ENCODE results near the gene SLC12A8. TPM values are rescaled to one million over a fixed set of nuclear protein-coding genes. Genes with fewer than 3 reads are reported as not detected.
A peak's percentile ranks its signal among the peaks of the same experiment; 100 is the strongest.

SLC12A8 gene
- polyA plus RNA-seq, 1 donor, result 21.6 TPM

GRCh38 chr3:125239266-125239665, 26.7 kb upstream of the SLC12A8 start:
- Histone ChIP-seq H3K27ac (ENCODE audit: low read length) (no peak overlapping the region), H3K27me3 (ENCODE audit: control insufficient read depth, insufficient read depth, low read length) (no peaks in the 10 kb centered on the region), H3K4me3 (ENCODE audit: low read length) (no peak overlapping the region), H3K9me3 (ENCODE audit: control insufficient read depth, low read depth, low read length) (no peaks in the 10 kb centered on the region), H3K36me3 (ENCODE audit: control insufficient read depth, insufficient read depth, low read length) (peaks cover 11% of the 10 kb centered on the region), H3K4me1 (ENCODE audit: control insufficient read depth, insufficient read depth, low read length) (no peaks in the 10 kb centered on the region)
- DNase-seq, result no peak
- 60% methylated on average over 1 of the region's 3 CpGs for WGBS (ENCODE audit: insufficient coverage, low lambda C conversion rate)

DNA sequence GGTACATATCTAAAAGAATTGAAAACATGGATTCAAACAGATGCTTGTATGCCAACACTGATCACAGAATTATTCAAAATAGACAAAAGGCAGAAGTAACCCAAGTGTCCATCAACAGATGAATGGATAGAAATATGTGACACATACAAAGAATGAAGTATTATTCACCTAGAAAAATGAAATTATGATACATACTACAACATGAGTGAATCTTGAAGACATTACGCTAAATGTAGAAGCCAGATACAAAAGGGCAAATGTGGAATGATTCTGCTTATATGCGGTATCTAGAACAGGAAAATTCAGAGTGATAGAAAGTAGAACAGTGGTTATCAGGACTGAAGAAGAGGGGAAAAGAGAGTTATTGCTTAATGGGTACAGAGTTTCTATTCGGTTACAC, 26.2 kb upstream of the SLC12A8 start:
- H3K27ac ChIP-seq (ENCODE audit: low read length), result no peak overlapping the region
- H3K4me3 ChIP-seq (ENCODE audit: low read length), result no peak overlapping the region
- no peaks in the 10 kb centered on the region for H3K4me1 ChIP-seq (ENCODE audit: control insufficient read depth, insufficient read depth, low read length)
- no peaks in the 10 kb centered on the region for H3K9me3 ChIP-seq (ENCODE audit: control insufficient read depth, low read depth, low read length)
- DNase-seq, result no peak
- H3K27me3 ChIP-seq (ENCODE audit: control insufficient read depth, insufficient read depth, low read length), result no peaks in the 10 kb centered on the region
- H3K36me3 ChIP-seq (ENCODE audit: control insufficient read depth, insufficient read depth, low read length), result peaks cover 11% of the 10 kb centered on the region
- 75% methylated on average over 1 of the region's 3 CpGs for WGBS (ENCODE audit: insufficient coverage, low lambda C conversion rate)

- Histone ChIP-seq H3K27me3 (ENCODE audit: control insufficient read depth, insufficient read depth, low read length) (no peaks in the 10 kb centered on the region), H3K9me3 (ENCODE audit: control insufficient read depth, low read depth, low read length) (no peaks in the 10 kb centered on the region), H3K36me3 (ENCODE audit: control insufficient read depth, insufficient read depth, low read length) (peaks cover 22% of the 10 kb centered on the region), H3K27ac (ENCODE audit: low read length) (no peak overlapping the region), H3K4me1 (ENCODE audit: control insufficient read depth, insufficient read depth, low read length) (no peaks in the 10 kb centered on the region), H3K4me3 (ENCODE audit: low read length) (no peak overlapping the region)
- no CpG with 5 or more reads among the region's 6 CpGs for WGBS (ENCODE audit: insufficient coverage, low lambda C conversion rate)
- no peak for DNase-seq
These were observed 23.9 kb upstream of the SLC12A8 start for GRCh38 chr3:125236331-125236903.

DNA sequence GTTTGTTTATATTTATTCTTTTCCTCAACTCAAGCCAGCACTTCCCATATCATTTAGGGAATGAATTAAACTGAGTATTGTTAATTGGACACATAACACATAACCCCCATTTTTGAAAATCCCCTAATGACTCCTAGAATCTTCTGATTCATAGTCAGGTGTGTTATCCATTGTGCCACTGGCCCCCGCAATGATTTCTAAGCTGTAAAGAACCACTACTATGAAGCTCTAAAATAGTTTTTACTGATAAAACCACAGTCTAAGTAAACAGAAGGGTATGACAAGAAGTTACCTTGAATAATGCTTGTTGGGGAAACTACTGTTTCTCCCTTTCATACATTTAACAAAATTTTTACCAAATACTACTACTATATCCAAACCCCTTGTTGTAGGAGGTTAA, 22.3 kb upstream of the SLC12A8 start:
- no peak overlapping the region for H3K27ac ChIP-seq (ENCODE audit: low read length)
- H3K4me1 ChIP-seq (ENCODE audit: control insufficient read depth, insufficient read depth, low read length), result no peaks in the 10 kb centered on the region
- no peak for DNase-seq
- H3K27me3 ChIP-seq (ENCODE audit: control insufficient read depth, insufficient read depth, low read length), result no peaks in the 10 kb centered on the region
- peaks cover 19% of the 10 kb centered on the region for H3K36me3 ChIP-seq (ENCODE audit: control insufficient read depth, insufficient read depth, low read length)
- no CpG with 5 or more reads among the region's 1 CpG for WGBS (ENCODE audit: insufficient coverage, low lambda C conversion rate)
- no peaks in the 10 kb centered on the region for H3K9me3 ChIP-seq (ENCODE audit: control insufficient read depth, low read depth, low read length)
- no peak overlapping the region for H3K4me3 ChIP-seq (ENCODE audit: low read length)

- H3K9me3 ChIP-seq (ENCODE audit: control insufficient read depth, low read depth, low read length), result no peaks in the 10 kb centered on the region
- H3K36me3 ChIP-seq (ENCODE audit: control insufficient read depth, insufficient read depth, low read length), result peaks cover 19% of the 10 kb centered on the region
- H3K4me3 ChIP-seq (ENCODE audit: low read length), result no peak overlapping the region
- H3K4me1 ChIP-seq (ENCODE audit: control insufficient read depth, insufficient read depth, low read length), result no peaks in the 10 kb centered on the region
- H3K27ac ChIP-seq (ENCODE audit: low read length), result no peak overlapping the region
- H3K27me3 ChIP-seq (ENCODE audit: control insufficient read depth, insufficient read depth, low read length), result no peaks in the 10 kb centered on the region
- DNase-seq, result no peak
- no CpG with 5 or more reads among the region's 3 CpGs for WGBS (ENCODE audit: insufficient coverage, low lambda C conversion rate)
These were observed 19.9 kb upstream of the SLC12A8 start for GRCh38 chr3:125232401-125232800.

DNA sequence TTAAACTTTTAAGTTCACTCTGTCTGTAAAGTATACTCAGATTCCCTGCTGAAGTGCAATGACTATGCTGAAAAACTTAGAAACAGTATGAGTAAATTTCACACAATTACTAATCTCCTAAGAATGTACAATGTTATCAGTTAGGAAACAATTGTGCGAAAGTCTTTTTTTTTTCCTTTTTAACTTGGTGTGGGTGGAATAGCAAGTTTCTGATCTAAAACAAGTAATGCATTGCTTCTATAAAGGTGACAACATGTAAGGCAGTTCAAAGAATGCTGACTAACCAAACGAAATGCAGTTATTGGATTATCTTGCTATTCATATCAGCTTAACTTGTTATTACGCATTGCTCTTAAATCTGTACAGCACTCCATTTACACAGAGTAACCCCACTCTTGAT, 19.3 kb upstream of the SLC12A8 start:
- 83% methylated on average over 1 of the region's 3 CpGs for WGBS (ENCODE audit: insufficient coverage, low lambda C conversion rate)
- H3K4me1 ChIP-seq (ENCODE audit: control insufficient read depth, insufficient read depth, low read length), result no peaks in the 10 kb centered on the region
- DNase-seq, result no peak
- H3K4me3 ChIP-seq (ENCODE audit: low read length), result no peak overlapping the region
- H3K9me3 ChIP-seq (ENCODE audit: control insufficient read depth, low read depth, low read length), result no peaks in the 10 kb centered on the region
- peaks cover 16% of the 10 kb centered on the region for H3K36me3 ChIP-seq (ENCODE audit: control insufficient read depth, insufficient read depth, low read length)
- no peaks in the 10 kb centered on the region for H3K27me3 ChIP-seq (ENCODE audit: control insufficient read depth, insufficient read depth, low read length)
- H3K27ac ChIP-seq (ENCODE audit: low read length), result no peak overlapping the region

DNA sequence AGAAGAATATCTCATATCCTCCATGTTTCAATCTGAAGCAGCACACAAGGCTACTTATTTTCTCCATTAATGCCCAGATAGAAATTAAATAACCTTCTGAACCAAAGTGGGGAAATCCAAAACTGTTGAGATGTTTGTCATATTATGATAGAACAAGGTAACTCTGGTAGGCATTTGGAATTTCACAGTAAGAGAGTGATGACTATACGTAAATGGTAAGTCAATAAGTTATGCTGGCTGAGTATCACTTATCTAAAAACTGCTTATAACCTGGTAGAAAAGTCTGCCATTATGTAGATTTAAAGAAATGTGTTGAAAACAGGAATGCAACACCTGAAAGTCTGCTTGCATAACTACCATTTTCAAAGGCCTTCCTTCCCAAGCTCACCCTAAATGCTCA, 17.2 kb upstream of the SLC12A8 start:
- H3K4me3 ChIP-seq (ENCODE audit: low read length), result no peak overlapping the region
- H3K27me3 ChIP-seq (ENCODE audit: control insufficient read depth, insufficient read depth, low read length), result no peaks in the 10 kb centered on the region
- peaks cover 16% of the 10 kb centered on the region for H3K36me3 ChIP-seq (ENCODE audit: control insufficient read depth, insufficient read depth, low read length)
- no peaks in the 10 kb centered on the region for H3K4me1 ChIP-seq (ENCODE audit: control insufficient read depth, insufficient read depth, low read length)
- DNase-seq, result no peak
- H3K9me3 ChIP-seq (ENCODE audit: control insufficient read depth, low read depth, low read length), result no peaks in the 10 kb centered on the region
- no peak overlapping the region for H3K27ac ChIP-seq (ENCODE audit: low read length)
- WGBS (ENCODE audit: insufficient coverage, low lambda C conversion rate), result 100% methylated on average over 1 of the region's 1 CpG

DNA sequence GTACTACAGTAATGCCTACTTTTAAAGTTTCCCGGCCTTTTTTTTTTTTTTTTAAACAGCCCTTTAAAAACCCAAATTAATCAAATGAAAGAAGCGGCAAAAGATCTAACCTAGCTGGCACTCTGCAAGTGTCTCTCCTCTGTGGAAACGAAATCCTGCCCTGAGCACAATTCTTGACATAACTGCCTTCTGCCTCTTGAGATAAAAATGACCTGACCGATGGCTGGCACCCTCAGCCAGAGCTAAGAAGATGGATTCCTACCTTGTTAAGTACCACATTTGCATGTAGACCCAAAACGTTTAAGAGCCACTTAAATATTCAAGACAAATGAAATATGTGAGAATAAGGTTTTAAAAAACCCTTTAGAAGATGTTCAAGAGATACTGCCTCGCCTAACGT, 16.6 kb upstream of the SLC12A8 start:
- no peak for DNase-seq
- 100% methylated on average over 2 of the region's 7 CpGs for WGBS (ENCODE audit: insufficient coverage, low lambda C conversion rate)
- H3K9me3 ChIP-seq (ENCODE audit: control insufficient read depth, low read depth, low read length), result no peaks in the 10 kb centered on the region
- H3K36me3 ChIP-seq (ENCODE audit: control insufficient read depth, insufficient read depth, low read length), result peaks cover 16% of the 10 kb centered on the region
- no peaks in the 10 kb centered on the region for H3K27me3 ChIP-seq (ENCODE audit: control insufficient read depth, insufficient read depth, low read length)
- no peak overlapping the region for H3K4me3 ChIP-seq (ENCODE audit: low read length)
- H3K27ac ChIP-seq (ENCODE audit: low read length), result no peak overlapping the region
- H3K4me1 ChIP-seq (ENCODE audit: control insufficient read depth, insufficient read depth, low read length), result no peaks in the 10 kb centered on the region

- Histone ChIP-seq H3K4me3 (ENCODE audit: low read length) (no peak overlapping the region), H3K4me1 (ENCODE audit: control insufficient read depth, insufficient read depth, low read length) (peaks cover 30% of the 10 kb centered on the region), H3K36me3 (ENCODE audit: control insufficient read depth, insufficient read depth, low read length) (no peaks in the 10 kb centered on the region), H3K27me3 (ENCODE audit: control insufficient read depth, insufficient read depth, low read length) (no peaks in the 10 kb centered on the region), H3K27ac (ENCODE audit: low read length) (no peak overlapping the region), H3K9me3 (ENCODE audit: control insufficient read depth, low read depth, low read length) (no peaks in the 10 kb centered on the region)
- no peak for DNase-seq
- WGBS (ENCODE audit: insufficient coverage, low lambda C conversion rate), result no CpG with 5 or more reads among the region's 3 CpGs
These were observed 9.3 kb upstream of the SLC12A8 start for GRCh38 chr3:125221831-125222230.

- Histone ChIP-seq H3K27ac (ENCODE audit: low read length) (peak overlapping the region; percentile 90), H3K36me3 (ENCODE audit: control insufficient read depth, insufficient read depth, low read length) (no peaks in the 10 kb centered on the region), H3K27me3 (ENCODE audit: control insufficient read depth, insufficient read depth, low read length) (no peaks in the 10 kb centered on the region), H3K9me3 (ENCODE audit: control insufficient read depth, low read depth, low read length) (no peaks in the 10 kb centered on the region), H3K4me3 (ENCODE audit: low read length) (no peak overlapping the region), H3K4me1 (ENCODE audit: control insufficient read depth, insufficient read depth, low read length) (peaks cover 30% of the 10 kb centered on the region)
- DNase-seq, result peak in 1 of 2 donors; percentile 13
- no CpG with 5 or more reads among the region's 7 CpGs for WGBS (ENCODE audit: insufficient coverage, low lambda C conversion rate)
These were observed 8.3 kb upstream of the SLC12A8 start for GRCh38 chr3:125220727-125221429.

- DNase-seq, result no peak
- Histone ChIP-seq H3K27me3 (ENCODE audit: control insufficient read depth, insufficient read depth, low read length) (no peaks in the 10 kb centered on the region), H3K36me3 (ENCODE audit: control insufficient read depth, insufficient read depth, low read length) (no peaks in the 10 kb centered on the region), H3K4me1 (ENCODE audit: control insufficient read depth, insufficient read depth, low read length) (peaks cover 30% of the 10 kb centered on the region), H3K4me3 (ENCODE audit: low read length) (no peak overlapping the region), H3K9me3 (ENCODE audit: control insufficient read depth, low read depth, low read length) (no peaks in the 10 kb centered on the region), H3K27ac (ENCODE audit: low read length) (peak overlapping the region; percentile 90)
- WGBS (ENCODE audit: insufficient coverage, low lambda C conversion rate), result no CpG with 5 or more reads among the region's 10 CpGs
These were observed 7.6 kb upstream of the SLC12A8 start for GRCh38 chr3:125220183-125220582.

Measured in large intestine (tissue), 3 donors.